ENCODE measurements around the gene PDE3A.

DNA sequence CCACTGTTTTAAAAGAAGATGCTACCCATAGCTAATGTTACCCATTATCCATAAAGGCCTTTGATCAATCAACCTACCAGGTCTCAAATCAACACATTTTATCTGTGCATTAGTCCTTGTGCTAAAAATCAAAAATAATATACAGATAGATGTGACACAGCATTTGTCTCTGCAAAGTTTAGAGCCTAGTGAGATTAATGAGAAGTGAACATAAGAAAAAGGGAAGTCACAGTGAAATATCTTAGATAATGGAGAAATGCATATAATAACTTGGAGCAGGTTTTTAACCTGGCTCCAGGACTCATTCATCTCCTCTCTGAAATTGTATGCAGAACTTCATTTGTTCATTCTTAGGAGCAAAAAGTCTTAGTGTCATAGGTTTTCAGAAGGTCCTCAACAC lies 7.2 kb downstream of the PDE3A start:
- TF ChIP-seq, protein P1, sequence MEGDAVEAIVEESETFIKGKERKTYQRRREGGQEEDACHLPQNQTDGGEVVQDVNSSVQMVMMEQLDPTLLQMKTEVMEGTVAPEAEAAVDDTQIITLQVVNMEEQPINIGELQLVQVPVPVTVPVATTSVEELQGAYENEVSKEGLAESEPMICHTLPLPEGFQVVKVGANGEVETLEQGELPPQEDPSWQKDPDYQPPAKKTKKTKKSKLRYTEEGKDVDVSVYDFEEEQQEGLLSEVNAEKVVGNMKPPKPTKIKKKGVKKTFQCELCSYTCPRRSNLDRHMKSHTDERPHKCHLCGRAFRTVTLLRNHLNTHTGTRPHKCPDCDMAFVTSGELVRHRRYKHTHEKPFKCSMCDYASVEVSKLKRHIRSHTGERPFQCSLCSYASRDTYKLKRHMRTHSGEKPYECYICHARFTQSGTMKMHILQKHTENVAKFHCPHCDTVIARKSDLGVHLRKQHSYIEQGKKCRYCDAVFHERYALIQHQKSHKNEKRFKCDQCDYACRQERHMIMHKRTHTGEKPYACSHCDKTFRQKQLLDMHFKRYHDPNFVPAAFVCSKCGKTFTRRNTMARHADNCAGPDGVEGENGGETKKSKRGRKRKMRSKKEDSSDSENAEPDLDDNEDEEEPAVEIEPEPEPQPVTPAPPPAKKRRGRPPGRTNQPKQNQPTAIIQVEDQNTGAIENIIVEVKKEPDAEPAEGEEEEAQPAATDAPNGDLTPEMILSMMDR (IDR thresholded peaks at IDR 0.05): no peak
- no peak for TF ChIP-seq POLR2A (IDR thresholded peaks at IDR 0.05)
